Ovary (tissue), 3 donors: ENCODE results near the gene PIK3CD.

ENCODE experiments used
- CTCF ChIP-seq, 3 donors: fragments of 450-650 bp in 2 of 3; fragments of 200-600 bp in 1 of 3; IDR thresholded peaks; one replicate each; pipeline versions ENCODE4 v1.5.1 to v1.8.0; 2016 to 2022; ENCODE audit warnings: antibody characterized with exemption in 3 of 3, mild to moderate bottlenecking in 1 of 3
- EP300 ChIP-seq: sonication (generic); formaldehyde crosslinking; IDR thresholded peaks from one replicate; pipeline ENCODE4 v1.6.1; 2017; ENCODE audit warnings: antibody characterized with exemption
- POLR2A ChIP-seq: fragments of 450-650 bp; IDR thresholded peaks from one replicate; pipeline ENCODE4 v1.6.1; 2017; ENCODE audit warnings: antibody characterized with exemption, mild to moderate bottlenecking, moderate library complexity
- donor health status: DM: no; HTN: no; CAD: no.

GRCh38 chr1:9665193-9665592 is 13.7 kb downstream of the PIK3CD start:
- TF ChIP-seq CTCF (IDR thresholded peaks at IDR 0.05) = no peak
- TF ChIP-seq POLR2A = no peak
- TF ChIP-seq EP300 = no peak
